Thyroid gland (tissue), 4 donors: ENCODE data around the gene GID4. TPM values are rescaled to one million over a fixed set of nuclear protein-coding genes. Genes with fewer than 3 reads are reported as not detected.
"Not testable (repeated sequence)": the region's sequence is repeated elsewhere in the genome, so short reads cannot be mapped to it uniquely, and the experiment has no call there.

ENCODE experiments used
- DNase-seq, 2 donors: peaks; one replicate each; pipeline ENCODE4 v3.0.0-alpha.2; 2019
- H3K27ac ChIP-seq, 3 donors: fragments of 200-600 bp; sonication (generic); 1 replicate in 2 of 3; 2 replicates in 1 of 3; pipeline ENCODE4 v1.5.1; 2016 to 2019; ENCODE audit warnings: mild to moderate bottlenecking in 1 of 3, moderate library complexity in 1 of 3
- H3K27me3 ChIP-seq: fragments of 200-600 bp; sonication (generic); one replicate; pipeline ENCODE4 v1.5.1; 2019
- H3K36me3 ChIP-seq, 2 donors: fragments of 200-600 bp; sonication (generic); one replicate each; pipeline ENCODE4 v1.5.1; 2016 to 2019
- H3K4me1 ChIP-seq, 2 donors: fragments of 200-600 bp; sonication (generic); one replicate each; pipeline ENCODE4 v1.5.1; 2017 to 2019
- H3K4me3 ChIP-seq, 3 donors: fragments of 200-600 bp; sonication (generic); replicated peaks in 1 of 3; 1 replicate in 2 of 3; 2 replicates in 1 of 3; pipeline ENCODE4 v1.5.1; 2016; ENCODE audit warnings: mild to moderate bottlenecking in 1 of 3
- H3K9me3 ChIP-seq: fragments of 200-600 bp; sonication (generic); one replicate; pipeline ENCODE4 v1.5.1; 2017
- CTCF ChIP-seq, 6 experiments: fragments of 200-600 bp in 3 of 6; fragments of 450-650 bp in 3 of 6; sonication (generic) in 3 of 6; IDR thresholded peaks; one replicate each; pipeline ENCODE4 v1.5.1; 2016 to 2019; ENCODE audit warnings: antibody characterized with exemption in 6 of 6, mild to moderate bottlenecking in 2 of 6, inconsistent platforms in 1 of 6, moderate library complexity in 1 of 6
- POLR2A ChIP-seq, 2 donors: fragments of 450-650 bp; IDR thresholded peaks; one replicate each; pipeline ENCODE4 v1.6.1; 2017; ENCODE audit warnings: antibody characterized with exemption in 2 of 2, mild to moderate bottlenecking in 2 of 2, moderate library complexity in 1 of 2
- WGBS, 2 donors: methylation state at CpG; one replicate each; pipeline ENCODE4 v1.1.5; 2017; 5-methylcytosine and 5-hydroxymethylcytosine counted together
- intact Hi-C: fragments of 100-400 bp; cut with DNase I; formaldehyde crosslinking; loops from one replicate; pipeline ENCODE4 v1.15.1; 2023
- total RNA-seq, 4 donors: library from RNA; depleted of rRNA; stranded (reverse); fragments of >200 nt; gene quantifications; one replicate each; pipeline ENCODE4 v1.2.3, GENCODE V29; 2016

Gene GID4
- total RNA-seq, 4 donors from 2014 or later, result 12.6 to 16.8 (median 13.5) TPM

- Histone ChIP-seq H3K36me3 (no peaks in the 10 kb centered on the region), H3K4me1 (no peaks in the 10 kb centered on the region), H3K27me3 (no peaks in the 10 kb centered on the region), H3K9me3 (no peaks in the 10 kb centered on the region), H3K4me3 (no peak overlapping the region), H3K27ac (no peak overlapping the region)
- TF ChIP-seq POLR2A (IDR thresholded peaks at IDR 0.05) (no peak), CTCF (IDR thresholded peaks at IDR 0.05) (no peak)
- 63 to 77% methylated on average over 18 of the region's 18 CpGs for WGBS, 2 donors
- DNase-seq, result no peak
- intact Hi-C loops, result loop anchor here (10.0 kb wide), 1 partner anchor 60 kb away; no protein-coding TSS in a partner anchor
Observed at GRCh38 chr17:17994271-17995069, 44.7 kb upstream of the GID4 start.

- H3K36me3 ChIP-seq, H3K27ac ChIP-seq, DNase-seq, H3K9me3 ChIP-seq, H3K27me3 ChIP-seq, H3K4me3 ChIP-seq, H3K4me1 ChIP-seq: not testable (repeated sequence)
- WGBS, 2 donors, result 96 to 99% methylated on average over 8 of the region's 8 CpGs
- intact Hi-C loops, result loop anchor here (10.0 kb wide), 1 partner anchor 59 kb away; no protein-coding TSS in a partner anchor
Observed at GRCh38 chr17:17995887-17996286, 43.3 kb upstream of the GID4 start.

GRCh38 chr17:17998934-17999333 is 40.3 kb upstream of the GID4 start:
- TF ChIP-seq CTCF (IDR thresholded peaks at IDR 0.05), result no peak
- Histone ChIP-seq H3K36me3 (no peaks in the 10 kb centered on the region), H3K4me3 (no peak overlapping the region), H3K27ac (no peak overlapping the region), H3K9me3 (no peaks in the 10 kb centered on the region), H3K4me1 (no peaks in the 10 kb centered on the region), H3K27me3 (no peaks in the 10 kb centered on the region)
- WGBS, 2 donors, result 82 to 90% methylated on average over 4 to 8 of the region's 8 CpGs
- DNase-seq, result no peak
- intact Hi-C loops, result loop anchor here (10.0 kb wide), 1 partner anchor 56 kb away; no protein-coding TSS in a partner anchor

GRCh38 chr17:17999364-18000029 is 39.7 kb upstream of the GID4 start:
- WGBS, 2 donors, result 85 to 89% methylated on average over 9 of the region's 9 CpGs
- Histone ChIP-seq H3K4me1 (no peaks in the 10 kb centered on the region), H3K9me3 (no peaks in the 10 kb centered on the region), H3K27ac (no peak overlapping the region), H3K4me3 (no peak overlapping the region), H3K27me3 (no peaks in the 10 kb centered on the region), H3K36me3 (no peaks in the 10 kb centered on the region)
- intact Hi-C loops, result loop anchor here (10.0 kb wide), 1 partner anchor 55 kb away; no protein-coding TSS in a partner anchor
- no peak for DNase-seq
- TF ChIP-seq CTCF (IDR thresholded peaks at IDR 0.05), result no peak
- TF ChIP-seq POLR2A (IDR thresholded peaks at IDR 0.05), result no peak

GRCh38 chr17:18000030-18000408 is 39.2 kb upstream of the GID4 start:
- 72 to 75% methylated on average over 8 of the region's 8 CpGs for WGBS, 2 donors
- no peak overlapping the region for H3K4me3 ChIP-seq
- TF ChIP-seq POLR2A (IDR thresholded peaks at IDR 0.05), result no peak
- no peak for TF ChIP-seq CTCF (IDR thresholded peaks at IDR 0.05)
- DNase-seq, result no peak
- H3K27ac ChIP-seq, result no peak overlapping the region
- no peaks in the 10 kb centered on the region for H3K4me1 ChIP-seq
- no peaks in the 10 kb centered on the region for H3K36me3 ChIP-seq
- no peaks in the 10 kb centered on the region for H3K27me3 ChIP-seq
- H3K9me3 ChIP-seq, result no peaks in the 10 kb centered on the region
- intact Hi-C loops, result no loop called here
